ENCODE measurements around the gene MID1.

The MID1 gene

GRCh38 chrX:10617999-10618351 is 2.4 kb downstream of the MID1 start:
- peak overlapping the region in 1 of 2 donors; percentile 77 for H3K9ac ChIP-seq (ENCODE audit: low read length in 2 of 2)
- H3K4me3 ChIP-seq (ENCODE audit: low read length in 2 of 2), result peak overlapping the region; percentile 77 to 86
- no peaks in the 10 kb centered on the region for H3K36me3 ChIP-seq (ENCODE audit: control insufficient read depth in 2 of 2, insufficient read depth in 2 of 2, low read length in 2 of 2)
- H3K27me3 ChIP-seq (ENCODE audit: control insufficient read depth in 1 of 2, insufficient read depth in 2 of 2, low read length in 2 of 2), result peaks cover 0 to 2% of the 10 kb centered on the region in 2 donors
- H3K27ac ChIP-seq (ENCODE audit: low read length), result peak overlapping the region; percentile 58
- H3K4me1 ChIP-seq (ENCODE audit: control insufficient read depth, insufficient read depth, low read length), result peaks cover 9% of the 10 kb centered on the region
- no peaks in the 10 kb centered on the region for H3K9me3 ChIP-seq (ENCODE audit: control insufficient read depth in 2 of 2, low read length in 2 of 2)

GRCh38 chrX:10617186-10617998 is 3.0 kb downstream of the MID1 start:
- H3K9me3 ChIP-seq (ENCODE audit: control insufficient read depth in 2 of 2, low read length in 2 of 2), result no peaks in the 10 kb centered on the region
- no peaks in the 10 kb centered on the region for H3K36me3 ChIP-seq (ENCODE audit: control insufficient read depth in 2 of 2, insufficient read depth in 2 of 2, low read length in 2 of 2)
- peak overlapping the region; percentile 77 to 86 for H3K4me3 ChIP-seq (ENCODE audit: low read length in 2 of 2)
- H3K27me3 ChIP-seq (ENCODE audit: control insufficient read depth in 1 of 2, insufficient read depth in 2 of 2, low read length in 2 of 2), result peaks cover 0 to 2% of the 10 kb centered on the region in 2 donors
- peaks cover 9% of the 10 kb centered on the region for H3K4me1 ChIP-seq (ENCODE audit: control insufficient read depth, insufficient read depth, low read length)
- peak overlapping the region; percentile 58 for H3K27ac ChIP-seq (ENCODE audit: low read length)
- H3K9ac ChIP-seq (ENCODE audit: low read length in 2 of 2), result peak overlapping the region in 1 of 2 donors; percentile 77

GRCh38 chrX:10615931-10616774 is 4.2 kb downstream of the MID1 start:
- Histone ChIP-seq H3K9me3 (ENCODE audit: control insufficient read depth in 2 of 2, low read length in 2 of 2) (no peaks in the 10 kb centered on the region), H3K9ac (ENCODE audit: low read length in 2 of 2) (no peak overlapping the region), H3K27ac (ENCODE audit: low read length) (no peak overlapping the region), H3K4me1 (ENCODE audit: control insufficient read depth, insufficient read depth, low read length) (peaks cover 9% of the 10 kb centered on the region), H3K27me3 (ENCODE audit: control insufficient read depth in 1 of 2, insufficient read depth in 2 of 2, low read length in 2 of 2) (peaks cover 0 to 2% of the 10 kb centered on the region in 2 donors), H3K36me3 (ENCODE audit: control insufficient read depth in 2 of 2, insufficient read depth in 2 of 2, low read length in 2 of 2) (no peaks in the 10 kb centered on the region), H3K4me3 (ENCODE audit: low read length in 2 of 2) (peak overlapping the region; percentile 10 to 43)

- no peak overlapping the region for H3K27ac ChIP-seq (ENCODE audit: low read length)
These were observed 8.2 kb downstream of the MID1 start for GRCh38 chrX:10612215-10612614.

GRCh38 chrX:10611441-10612090 is 8.8 kb downstream of the MID1 start:
- no peak overlapping the region for H3K27ac ChIP-seq (ENCODE audit: low read length)
- H3K36me3 ChIP-seq (ENCODE audit: control insufficient read depth in 2 of 2, insufficient read depth in 2 of 2, low read length in 2 of 2), result no peaks in the 10 kb centered on the region
- no peaks in the 10 kb centered on the region for H3K4me1 ChIP-seq (ENCODE audit: control insufficient read depth, insufficient read depth, low read length)
- H3K4me3 ChIP-seq (ENCODE audit: low read length in 2 of 2), result no peak overlapping the region
- no peaks in the 10 kb centered on the region for H3K27me3 ChIP-seq (ENCODE audit: control insufficient read depth in 1 of 2, insufficient read depth in 2 of 2, low read length in 2 of 2)
- no peak overlapping the region for H3K9ac ChIP-seq (ENCODE audit: low read length in 2 of 2)
- H3K9me3 ChIP-seq (ENCODE audit: control insufficient read depth in 2 of 2, low read length in 2 of 2), result no peaks in the 10 kb centered on the region

More at GRCh38 chrX:10612215-10612614, 8.2 kb downstream of the MID1 start:
- H3K4me3 ChIP-seq (ENCODE audit: low read length in 2 of 2), result no peak overlapping the region
- H3K9me3 ChIP-seq (ENCODE audit: control insufficient read depth in 2 of 2, low read length in 2 of 2), result no peaks in the 10 kb centered on the region
- H3K36me3 ChIP-seq (ENCODE audit: control insufficient read depth in 2 of 2, insufficient read depth in 2 of 2, low read length in 2 of 2), result no peaks in the 10 kb centered on the region
- no peaks in the 10 kb centered on the region for H3K4me1 ChIP-seq (ENCODE audit: control insufficient read depth, insufficient read depth, low read length)
- H3K9ac ChIP-seq (ENCODE audit: low read length in 2 of 2), result no peak overlapping the region
- peaks cover 0 to 2% of the 10 kb centered on the region in 2 donors for H3K27me3 ChIP-seq (ENCODE audit: control insufficient read depth in 1 of 2, insufficient read depth in 2 of 2, low read length in 2 of 2)

GRCh38 chrX:10608099-10608498 is 12.3 kb downstream of the MID1 start:
- H3K4me1 ChIP-seq (ENCODE audit: control insufficient read depth, insufficient read depth, low read length), result no peaks in the 10 kb centered on the region
- H3K36me3 ChIP-seq (ENCODE audit: control insufficient read depth in 2 of 2, insufficient read depth in 2 of 2, low read length in 2 of 2), result no peaks in the 10 kb centered on the region
- H3K27me3 ChIP-seq (ENCODE audit: control insufficient read depth in 1 of 2, insufficient read depth in 2 of 2, low read length in 2 of 2), result no peaks in the 10 kb centered on the region
- H3K27ac ChIP-seq (ENCODE audit: low read length), result no peak overlapping the region
- no peak overlapping the region for H3K4me3 ChIP-seq (ENCODE audit: low read length in 2 of 2)
- H3K9me3 ChIP-seq (ENCODE audit: control insufficient read depth in 2 of 2, low read length in 2 of 2), result no peaks in the 10 kb centered on the region
- H3K9ac ChIP-seq (ENCODE audit: low read length in 2 of 2), result no peak overlapping the region

GRCh38 chrX:10607233-10607632 is 13.2 kb downstream of the MID1 start:
- H3K4me3 ChIP-seq (ENCODE audit: low read length in 2 of 2), result no peak overlapping the region
- H3K27me3 ChIP-seq (ENCODE audit: control insufficient read depth in 1 of 2, insufficient read depth in 2 of 2, low read length in 2 of 2), result no peaks in the 10 kb centered on the region
- H3K9me3 ChIP-seq (ENCODE audit: control insufficient read depth in 2 of 2, low read length in 2 of 2), result no peaks in the 10 kb centered on the region
- no peak overlapping the region for H3K9ac ChIP-seq (ENCODE audit: low read length in 2 of 2)
- H3K27ac ChIP-seq (ENCODE audit: low read length), result no peak overlapping the region
- no peaks in the 10 kb centered on the region for H3K36me3 ChIP-seq (ENCODE audit: control insufficient read depth in 2 of 2, insufficient read depth in 2 of 2, low read length in 2 of 2)
- H3K4me1 ChIP-seq (ENCODE audit: control insufficient read depth, insufficient read depth, low read length), result no peaks in the 10 kb centered on the region

- no peaks in the 10 kb centered on the region for H3K9me3 ChIP-seq (ENCODE audit: control insufficient read depth in 2 of 2, low read length in 2 of 2)
- no peaks in the 10 kb centered on the region for H3K4me1 ChIP-seq (ENCODE audit: control insufficient read depth, insufficient read depth, low read length)
- H3K4me3 ChIP-seq (ENCODE audit: low read length in 2 of 2), result no peak overlapping the region
- no peaks in the 10 kb centered on the region for H3K27me3 ChIP-seq (ENCODE audit: control insufficient read depth in 1 of 2, insufficient read depth in 2 of 2, low read length in 2 of 2)
- H3K27ac ChIP-seq (ENCODE audit: low read length), result no peak overlapping the region
- no peak overlapping the region for H3K9ac ChIP-seq (ENCODE audit: low read length in 2 of 2)
- no peaks in the 10 kb centered on the region for H3K36me3 ChIP-seq (ENCODE audit: control insufficient read depth in 2 of 2, insufficient read depth in 2 of 2, low read length in 2 of 2)
These were observed 16.8 kb downstream of the MID1 start for GRCh38 chrX:10603612-10604011.

GRCh38 chrX:10602646-10603045 is 17.7 kb downstream of the MID1 start:
- no peak overlapping the region for H3K9ac ChIP-seq (ENCODE audit: low read length in 2 of 2)
- no peaks in the 10 kb centered on the region for H3K9me3 ChIP-seq (ENCODE audit: control insufficient read depth in 2 of 2, low read length in 2 of 2)
- H3K36me3 ChIP-seq (ENCODE audit: control insufficient read depth in 2 of 2, insufficient read depth in 2 of 2, low read length in 2 of 2), result no peaks in the 10 kb centered on the region
- no peaks in the 10 kb centered on the region for H3K27me3 ChIP-seq (ENCODE audit: control insufficient read depth in 1 of 2, insufficient read depth in 2 of 2, low read length in 2 of 2)
- no peak overlapping the region for H3K4me3 ChIP-seq (ENCODE audit: low read length in 2 of 2)
- H3K4me1 ChIP-seq (ENCODE audit: control insufficient read depth, insufficient read depth, low read length), result no peaks in the 10 kb centered on the region
- no peak overlapping the region for H3K27ac ChIP-seq (ENCODE audit: low read length)

GRCh38 chrX:10600479-10600878 is 19.9 kb downstream of the MID1 start:
- Histone ChIP-seq H3K4me1 (ENCODE audit: control insufficient read depth, insufficient read depth, low read length) (no peaks in the 10 kb centered on the region), H3K27me3 (ENCODE audit: control insufficient read depth in 1 of 2, insufficient read depth in 2 of 2, low read length in 2 of 2) (no peaks in the 10 kb centered on the region), H3K9ac (ENCODE audit: low read length in 2 of 2) (no peak overlapping the region), H3K9me3 (ENCODE audit: control insufficient read depth in 2 of 2, low read length in 2 of 2) (no peaks in the 10 kb centered on the region), H3K36me3 (ENCODE audit: control insufficient read depth in 2 of 2, insufficient read depth in 2 of 2, low read length in 2 of 2) (no peaks in the 10 kb centered on the region), H3K27ac (ENCODE audit: low read length) (no peak overlapping the region), H3K4me3 (ENCODE audit: low read length in 2 of 2) (no peak overlapping the region)
